ENCODE data around the gene CPXM2. TPM values are rescaled to one million over a fixed set of nuclear protein-coding genes. Genes with fewer than 3 reads are reported as not detected.

Gene CPXM2
- total RNA-seq, 2 experiments from 2014 or later: not detected

- Histone ChIP-seq H3K27ac (ENCODE audit: low read depth, low read length, poor library complexity, severe bottlenecking) (no peak overlapping the region), H4K20me1 (ENCODE audit: insufficient read depth, low read length) (no peaks in the 10 kb centered on the region), H3K9me3 (ENCODE audit: low read length) (no peaks in the 10 kb centered on the region), H3K4me2 (ENCODE audit: low read length) (no peak overlapping the region), H2AFZ (ENCODE audit: low read length) (no peak overlapping the region), H3K9me2 (ENCODE audit: insufficient read depth, low read length) (no peaks in the 10 kb centered on the region), H3K4me1 (ENCODE audit: insufficient read depth, low read length, poor library complexity, severe bottlenecking) (no peaks in the 10 kb centered on the region), H3K4me3 (ENCODE audit: low read depth, low read length, poor library complexity, severe bottlenecking) (no peak overlapping the region), H3K36me3 (ENCODE audit: insufficient read depth, low read length) (no peaks in the 10 kb centered on the region), H3K79me2 (ENCODE audit: insufficient read depth, low read depth, low read length) (no peaks in the 10 kb centered on the region)
- intact Hi-C loops (cut with micrococcal nuclease; ENCODE audit: unreplicated experiment): no loop called here
- CTCF ChIA-PET (ENCODE audit: unreplicated experiment): no interaction called here
- TF ChIP-seq CTCF (conservative IDR thresholded peaks at IDR 0.05; ENCODE audit: low read length) (no peak), EZH2phosphoT487 (IDR thresholded peaks at IDR 0.05; ENCODE audit: borderline replicate concordance, low read depth, low read length) (no peak)
- POLR2A ChIA-PET: interaction anchor here (1.0 kb wide), 1 partner anchor 21 kb away, joined by 3 read pairs; no protein-coding TSS in a partner anchor
- DNase-seq (ENCODE audit: low spot score): no peak
- BruUV-seq (replicated peaks): no TSS peak
Observed at GRCh38 chr10:123715546-123715945, 176.1 kb downstream of the CPXM2 start.

- H3K79me2 ChIP-seq (ENCODE audit: insufficient read depth, low read depth, low read length): no peaks in the 10 kb centered on the region
- no peaks in the 10 kb centered on the region for H3K4me1 ChIP-seq (ENCODE audit: insufficient read depth, low read length, poor library complexity, severe bottlenecking)
- intact Hi-C loops (cut with micrococcal nuclease; ENCODE audit: unreplicated experiment): no loop called here
- no peak overlapping the region for H3K27ac ChIP-seq (ENCODE audit: low read depth, low read length, poor library complexity, severe bottlenecking)
- no peaks in the 10 kb centered on the region for H3K9me2 ChIP-seq (ENCODE audit: insufficient read depth, low read length)
- no peak overlapping the region for H3K4me2 ChIP-seq (ENCODE audit: low read length)
- ChIA-PET CTCF (ENCODE audit: unreplicated experiment) (no interaction called here), POLR2A (interaction anchor here (0.5 to 0.7 kb wide), 3 partner anchors 12 to 479 kb away, joined by 3 to 5 read pairs (median 3); no protein-coding TSS in a partner anchor)
- H3K4me3 ChIP-seq (ENCODE audit: low read depth, low read length, poor library complexity, severe bottlenecking): no peak overlapping the region
- H3K9me3 ChIP-seq (ENCODE audit: low read length): no peaks in the 10 kb centered on the region
- H3K36me3 ChIP-seq (ENCODE audit: insufficient read depth, low read length): no peaks in the 10 kb centered on the region
- no peaks in the 10 kb centered on the region for H4K20me1 ChIP-seq (ENCODE audit: insufficient read depth, low read length)
- no peak for DNase-seq (ENCODE audit: low spot score)
- no peak for TF ChIP-seq EZH2phosphoT487 (IDR thresholded peaks at IDR 0.05; ENCODE audit: borderline replicate concordance, low read depth, low read length)
- no peak for TF ChIP-seq CTCF (conservative IDR thresholded peaks at IDR 0.05; ENCODE audit: low read length)
- no peak overlapping the region for H2AFZ ChIP-seq (ENCODE audit: low read length)
- BruUV-seq (replicated peaks): no TSS peak
Observed at GRCh38 chr10:123706236-123706635, 185.4 kb downstream of the CPXM2 start.

- intact Hi-C loops (cut with micrococcal nuclease; ENCODE audit: unreplicated experiment): no loop called here
- CTCF ChIA-PET (ENCODE audit: unreplicated experiment): no interaction called here
Observed at GRCh38 chr10:123704812-123705211, 186.8 kb downstream of the CPXM2 start.

More at GRCh38 chr10:123704812-123705211, 186.8 kb downstream of the CPXM2 start:
- Histone ChIP-seq H3K27ac (ENCODE audit: low read depth, low read length, poor library complexity, severe bottlenecking) (no peak overlapping the region), H3K79me2 (ENCODE audit: insufficient read depth, low read depth, low read length) (no peaks in the 10 kb centered on the region), H3K9me3 (ENCODE audit: low read length) (no peaks in the 10 kb centered on the region), H4K20me1 (ENCODE audit: insufficient read depth, low read length) (no peaks in the 10 kb centered on the region), H3K36me3 (ENCODE audit: insufficient read depth, low read length) (no peaks in the 10 kb centered on the region), H2AFZ (ENCODE audit: low read length) (no peak overlapping the region), H3K4me3 (ENCODE audit: low read depth, low read length, poor library complexity, severe bottlenecking) (no peak overlapping the region), H3K4me2 (ENCODE audit: low read length) (no peak overlapping the region), H3K4me1 (ENCODE audit: insufficient read depth, low read length, poor library complexity, severe bottlenecking) (no peaks in the 10 kb centered on the region), H3K9me2 (ENCODE audit: insufficient read depth, low read length) (no peaks in the 10 kb centered on the region)
- no peak for TF ChIP-seq EZH2phosphoT487 (IDR thresholded peaks at IDR 0.05; ENCODE audit: borderline replicate concordance, low read depth, low read length)
- TF ChIP-seq CTCF (conservative IDR thresholded peaks at IDR 0.05; ENCODE audit: low read length): no peak
- POLR2A ChIA-PET: no interaction called here
- DNase-seq (ENCODE audit: low spot score): no peak
- BruUV-seq (replicated peaks): no TSS peak

Data from OCI-LY7 (cell line).